GM18868 (cell line): Measurements from ENCODE around the gene EMD.

Experiments used
- ATAC-seq: cut with Tn5 transposase; IDR thresholded peaks from one replicate; pipeline ENCODE4 v1.9.1; 2021; ENCODE audit warnings: mild to moderate bottlenecking, moderate library complexity; ENCODE audit not compliant: unreplicated experiment

Gene EMD

DNA sequence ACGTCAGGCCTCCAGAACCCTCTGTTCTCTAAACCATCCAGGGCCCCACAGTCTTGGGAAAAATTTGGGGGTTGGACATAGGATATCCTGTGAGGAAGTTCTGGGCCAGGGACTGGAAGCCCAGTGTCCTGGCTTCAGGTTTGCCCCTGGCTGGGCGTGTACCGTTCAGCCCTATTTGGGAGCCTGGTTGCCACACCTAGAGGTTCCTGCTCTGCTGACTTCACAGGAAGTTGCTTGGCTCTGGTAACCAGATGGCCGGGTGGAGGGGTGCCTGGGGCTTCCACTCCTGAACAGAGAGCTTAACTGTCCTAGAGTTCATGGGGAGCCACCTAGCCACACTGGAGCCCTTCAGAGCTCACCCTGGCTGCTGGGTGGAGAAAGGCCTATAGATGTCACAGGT, 33.4 kb downstream of the EMD start:
- no peak for ATAC-seq

DNA sequence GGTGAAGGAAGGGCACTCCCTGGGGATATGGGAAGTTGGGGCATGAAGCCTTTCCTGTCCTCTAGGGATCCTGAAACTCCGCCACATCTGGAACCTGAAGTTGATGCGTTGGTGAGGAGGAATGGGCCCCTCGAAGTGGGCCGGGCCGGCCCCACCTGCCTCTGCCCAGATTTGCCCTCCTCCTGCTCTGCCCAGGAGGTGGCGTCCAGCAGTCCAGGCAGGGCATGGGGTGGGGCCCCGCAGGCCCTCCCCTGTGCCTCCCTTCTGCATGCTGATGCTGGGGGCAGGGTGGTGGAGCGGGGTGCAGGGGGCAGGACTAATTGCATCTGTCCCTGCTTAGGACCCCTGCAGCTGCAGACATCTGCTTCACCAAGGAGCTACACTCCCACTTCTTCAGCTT, 34.0 kb downstream of the EMD start:
- ATAC-seq = no peak

DNA sequence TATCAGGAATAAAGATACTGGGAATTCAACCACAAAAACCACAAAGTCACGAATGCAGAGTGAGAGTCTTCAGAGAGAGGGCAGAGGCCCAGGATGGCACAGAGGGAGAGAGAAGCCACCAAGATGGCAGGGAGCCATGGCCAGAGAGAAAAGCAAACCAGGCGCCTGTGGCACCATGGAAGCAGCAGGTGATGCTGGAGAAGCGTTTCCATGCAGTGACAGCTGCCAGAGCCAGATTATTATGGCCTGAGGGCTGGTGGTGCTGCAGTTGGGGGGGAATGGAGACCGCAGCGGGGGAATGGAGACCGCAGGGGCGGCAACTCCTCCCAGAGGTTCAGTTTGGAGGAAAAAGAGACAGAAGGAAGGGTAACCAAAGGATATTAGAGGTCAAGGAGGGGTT, 38.1 kb downstream of the EMD start:
- ATAC-seq = no peak

DNA sequence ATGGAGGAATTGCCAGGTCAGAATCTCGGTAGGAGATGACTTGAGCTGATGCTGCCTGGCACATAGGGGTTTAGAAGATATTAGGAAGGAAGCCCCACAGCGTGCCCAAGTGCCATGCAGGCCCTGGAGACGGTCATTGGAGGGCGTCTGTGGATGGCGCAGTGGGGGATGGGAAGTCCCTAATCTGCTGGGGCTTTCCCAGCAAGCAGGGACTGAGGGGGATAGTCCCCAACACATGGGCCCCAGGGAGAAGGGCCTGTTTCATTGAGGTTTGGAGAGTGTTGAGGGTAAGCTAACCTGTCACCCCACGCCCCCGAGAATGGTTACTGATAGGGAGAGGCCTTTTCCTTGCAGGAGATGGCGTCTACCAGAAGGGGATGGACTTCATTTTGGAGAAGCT, 40.1 kb downstream of the EMD start:
- no peak for ATAC-seq

DNA sequence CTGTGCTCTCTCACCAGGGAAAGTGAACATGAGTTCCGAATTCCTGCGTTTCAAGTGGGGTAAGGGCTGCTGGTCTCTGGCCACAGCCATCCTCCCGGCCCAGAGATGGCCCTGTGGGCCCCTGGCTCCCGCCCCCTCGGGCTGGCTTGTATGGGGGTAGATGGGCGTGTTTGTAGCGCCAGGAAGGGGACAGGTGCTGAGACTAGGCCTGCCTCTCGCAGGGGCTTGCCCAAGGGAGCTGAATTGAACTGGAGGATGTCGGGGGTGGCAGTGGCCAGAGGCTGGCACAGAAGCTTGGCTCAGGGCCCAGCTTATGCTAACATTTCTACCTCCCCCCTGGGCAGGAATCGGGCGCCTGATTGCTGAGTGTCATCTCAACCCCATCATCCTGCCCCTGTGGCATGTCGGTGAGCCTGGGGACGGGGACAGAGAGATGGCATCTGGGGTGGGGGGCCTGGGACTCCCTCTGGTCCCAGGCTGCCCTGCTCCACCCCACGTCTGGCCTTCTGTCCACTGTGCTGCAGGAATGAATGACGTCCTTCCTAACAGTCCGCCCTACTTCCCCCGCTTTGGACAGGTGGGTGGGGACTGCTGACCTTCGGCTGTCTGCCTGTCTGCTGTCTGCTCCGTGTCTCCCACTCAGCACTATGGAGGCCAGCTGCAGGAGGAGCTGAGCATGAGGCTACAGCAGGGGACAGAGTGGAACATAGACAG, 40.8 kb downstream of the EMD start:
- ATAC-seq = no peak

DNA sequence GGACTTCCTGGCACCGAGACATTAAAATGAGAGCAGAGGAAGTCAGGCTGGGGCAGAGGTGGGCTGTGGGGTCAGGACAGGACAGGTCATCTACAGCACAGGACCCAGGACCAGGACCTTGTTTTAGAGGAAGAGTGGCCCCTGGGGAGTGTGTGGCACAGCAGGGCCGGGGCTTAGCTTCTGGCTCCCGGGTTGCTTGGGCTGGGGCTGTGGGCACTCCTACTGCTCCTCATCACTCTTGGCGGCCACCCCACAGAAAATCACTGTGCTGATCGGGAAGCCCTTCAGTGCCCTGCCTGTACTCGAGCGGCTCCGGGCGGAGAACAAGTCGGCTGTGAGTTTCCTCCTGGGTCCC, 41.3 kb downstream of the EMD start:
- ATAC-seq = no peak

DNA sequence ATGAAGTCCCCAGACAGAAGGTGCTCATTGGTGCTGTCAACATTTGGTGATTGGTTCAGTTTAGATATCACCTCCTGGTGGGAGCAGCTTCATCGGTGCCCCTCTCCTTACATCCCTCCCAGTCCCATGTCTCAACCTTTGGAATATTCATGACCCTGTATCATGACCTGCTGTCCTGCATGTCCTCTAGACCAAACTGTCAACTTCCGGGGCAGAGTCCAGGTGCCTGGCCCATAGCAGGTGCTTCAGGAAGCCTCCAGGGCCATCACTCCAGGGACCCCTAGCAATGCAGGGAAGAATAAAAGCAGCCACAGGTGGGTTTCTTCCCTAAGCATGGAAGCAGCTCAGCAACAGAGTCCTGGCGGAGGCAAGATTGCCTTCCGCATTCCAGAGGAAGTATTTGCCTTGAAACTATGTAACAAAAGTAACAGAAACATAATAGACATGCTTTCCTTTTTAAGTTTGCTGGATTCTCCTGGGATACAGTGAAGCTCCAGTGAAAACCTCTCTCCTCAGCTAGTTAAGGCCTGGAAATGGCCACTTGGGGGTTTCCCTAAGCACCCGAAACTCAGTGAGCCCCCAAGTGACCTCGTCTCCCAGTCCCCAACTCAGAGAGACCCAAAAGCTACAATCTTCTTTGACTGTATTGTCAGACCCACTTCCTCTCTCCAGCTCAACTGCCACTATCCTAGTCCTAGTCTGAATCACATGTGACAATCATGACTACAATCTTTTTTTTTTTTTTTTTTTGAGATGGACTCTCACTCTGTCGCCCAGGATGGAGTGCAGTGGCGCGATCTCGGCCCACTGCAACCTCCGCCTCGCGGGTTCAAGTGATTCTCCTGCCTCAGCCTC, 48.0 kb downstream of the EMD start:
- no peak for ATAC-seq

DNA sequence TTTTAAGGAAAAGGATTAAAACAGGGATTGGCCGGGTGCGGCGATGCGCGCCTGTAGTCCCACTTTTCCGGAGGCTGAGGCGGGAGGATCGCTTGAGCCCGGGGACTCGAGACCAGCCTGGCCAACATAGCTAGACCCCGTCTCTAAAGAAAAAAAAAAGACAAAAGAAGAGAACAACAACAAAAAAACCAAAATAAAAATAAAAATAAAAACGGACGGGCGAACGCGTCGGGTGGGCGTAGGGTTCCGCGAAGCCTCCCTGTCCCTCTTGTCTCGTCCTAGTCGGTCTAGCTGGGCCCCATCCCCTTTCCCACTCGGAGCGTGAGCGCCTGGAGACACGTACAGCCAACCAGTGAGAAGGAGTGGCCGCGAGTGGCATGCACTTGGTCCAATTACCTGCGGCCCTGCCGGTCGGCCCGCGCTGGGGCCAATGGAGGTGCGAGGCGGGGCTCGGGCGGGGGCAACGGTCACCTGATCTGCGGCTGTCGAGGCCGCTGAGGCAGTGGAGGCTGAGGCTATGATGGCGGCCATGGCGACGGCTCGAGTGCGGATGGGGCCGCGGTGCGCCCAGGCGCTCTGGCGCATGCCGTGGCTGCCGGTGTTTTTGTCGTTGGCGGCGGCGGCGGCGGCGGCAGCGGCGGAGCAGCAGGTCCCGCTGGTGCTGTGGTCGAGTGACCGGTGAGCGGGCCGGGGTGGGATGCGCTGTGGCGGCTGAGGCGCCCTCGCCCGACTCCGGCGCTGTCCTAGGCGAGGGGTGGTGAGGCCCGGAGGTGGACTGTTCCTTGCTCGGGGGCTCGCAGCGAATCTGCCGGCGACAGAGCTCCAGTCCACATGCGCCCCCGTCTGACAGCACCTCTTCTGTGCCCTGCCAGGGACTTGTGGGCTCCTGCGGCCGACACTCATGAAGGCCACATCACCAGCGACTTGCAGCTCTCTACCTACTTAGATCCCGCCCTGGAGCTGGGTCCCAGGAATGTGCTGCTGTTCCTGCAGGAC, 49.4 kb downstream of the EMD start, which contains the start of gene ATP6AP1:
Gene ATP6AP1, plus strand, starts transcription at position 502 of the 996 bp plus-strand sequence. Its CDS starts 16 bp downstream, at position 518.
- ATAC-seq = peak; percentile 96

DNA sequence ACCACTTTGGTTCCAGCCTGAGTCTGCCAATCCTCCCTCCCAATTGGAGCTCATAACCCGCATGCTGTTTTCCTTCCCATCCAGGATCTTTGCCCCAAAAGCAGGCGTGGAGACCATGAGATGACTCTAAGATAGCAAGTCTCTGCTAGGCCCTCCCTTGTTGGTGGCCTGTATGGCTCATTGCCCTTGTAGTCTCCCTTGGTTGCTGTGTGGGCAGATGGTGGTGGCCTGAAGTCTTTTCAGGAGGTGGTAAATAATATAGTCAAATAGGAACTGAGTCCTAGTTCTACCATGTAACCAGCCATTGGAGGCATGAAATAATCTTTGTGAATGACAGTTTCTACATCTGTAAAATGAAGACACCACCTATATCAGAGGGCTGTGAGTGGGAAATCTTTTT, 50.6 kb downstream of the EMD start:
- no peak for ATAC-seq

DNA sequence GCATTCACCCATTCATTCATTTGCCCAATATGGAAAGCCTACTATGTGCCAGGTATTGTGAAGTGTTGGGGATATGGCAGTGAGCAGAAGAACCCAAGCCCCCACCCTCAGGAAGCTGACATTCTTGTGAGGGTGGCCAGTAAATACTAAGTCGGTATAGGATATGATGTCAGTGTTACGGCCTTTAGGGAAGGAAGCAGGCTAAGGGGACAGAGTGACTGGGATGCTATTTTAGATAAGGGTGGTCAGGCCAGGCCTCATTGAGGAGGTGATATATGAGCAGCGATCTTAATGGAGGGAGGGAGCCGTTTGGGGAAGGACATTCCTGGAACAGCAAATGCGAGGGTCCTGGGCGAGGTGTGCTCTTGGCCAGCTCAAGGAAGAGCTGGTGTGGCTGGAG, 51.4 kb downstream of the EMD start:
- no peak for ATAC-seq

DNA sequence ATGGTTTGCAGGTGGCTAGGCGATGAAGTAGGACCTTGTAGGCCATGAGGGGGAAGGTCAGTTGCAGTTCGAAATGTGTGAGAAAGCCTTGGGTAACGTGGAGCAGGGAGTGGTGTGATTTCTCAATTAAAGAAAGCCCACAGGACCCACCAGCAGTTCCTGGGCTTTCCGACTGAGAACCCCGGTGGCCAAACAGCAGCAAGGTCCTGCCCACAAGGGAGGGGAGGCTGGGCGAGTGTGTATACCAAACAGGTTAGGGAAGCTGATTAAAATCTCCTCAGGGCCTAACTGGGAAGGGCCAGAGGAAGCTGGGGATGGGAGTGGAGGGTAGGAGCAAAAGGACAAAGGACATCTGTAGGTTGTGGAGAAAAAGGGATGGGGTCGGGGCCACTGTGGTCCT, 51.8 kb downstream of the EMD start:
- no peak for ATAC-seq
